ENCODE data around the gene PAQR3.
A peak's percentile ranks its signal among the peaks of the same experiment; 100 is the strongest.

PAQR3 gene

DNA sequence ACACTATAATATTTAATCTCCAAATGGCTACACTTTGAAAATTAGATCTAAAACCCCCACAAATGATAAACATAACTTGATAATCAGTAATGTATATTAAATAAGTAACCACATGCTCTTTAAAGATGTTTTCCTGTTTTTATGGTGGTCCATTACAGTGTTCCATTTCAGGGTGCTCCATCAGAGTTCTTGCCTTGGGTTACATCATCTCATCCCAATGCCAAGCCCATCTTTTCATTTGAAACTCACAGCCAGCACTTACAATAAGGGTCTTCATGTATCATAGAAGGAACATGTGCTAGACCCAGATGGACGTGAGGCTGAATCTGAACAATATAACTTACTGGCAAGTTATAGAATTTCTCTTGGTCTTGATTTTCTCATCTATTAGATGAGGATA is 10.5 kb upstream of the PAQR3 start:
- CTCF ChIA-PET: interaction anchor here (0.6 kb wide), 1 partner anchor 1084 kb away, joined by 3 read pairs; no protein-coding TSS in a partner anchor
- Histone ChIP-seq H3K4me3 (ENCODE audit: control insufficient read depth in 1 of 7, extremely low read depth in 1 of 7, insufficient read depth in 4 of 7, low read depth in 2 of 7, low read length in 6 of 7) (no peak overlapping the region), H3K36me3 (ENCODE audit: control insufficient read depth in 4 of 4, insufficient read depth in 4 of 4, low read length in 3 of 4) (no peaks in the 10 kb centered on the region), H3K27me3 (replicated peaks in 2 of 5; ENCODE audit: control insufficient read depth in 4 of 5, insufficient read depth in 5 of 5, low read length in 4 of 5) (no peaks in the 10 kb centered on the region), H3K4me1 (ENCODE audit: control extremely low read depth in 1 of 4, control insufficient read depth in 4 of 4, insufficient read depth in 4 of 4, low read length in 3 of 4) (peaks cover 0 to 2% (median 0%) of the 10 kb centered on the region in 4 experiments), H3K9me3 (ENCODE audit: control extremely low read depth in 1 of 5, control insufficient read depth in 4 of 5, insufficient read depth in 2 of 5, low read depth in 1 of 5, low read length in 4 of 5) (peaks cover 0 to 3% (median 3%) of the 10 kb centered on the region in 5 experiments), H3K27ac (ENCODE audit: insufficient read depth in 1 of 2, low read depth in 1 of 2, low read length in 2 of 2, poor library complexity in 1 of 2, severe bottlenecking in 2 of 2) (no peak overlapping the region)
- WGBS (ENCODE audit: insufficient coverage): 100% methylated on average over 1 of the region's 1 CpG
- no peak for DNase-seq
- POLR2A ChIA-PET: no interaction called here

DNA sequence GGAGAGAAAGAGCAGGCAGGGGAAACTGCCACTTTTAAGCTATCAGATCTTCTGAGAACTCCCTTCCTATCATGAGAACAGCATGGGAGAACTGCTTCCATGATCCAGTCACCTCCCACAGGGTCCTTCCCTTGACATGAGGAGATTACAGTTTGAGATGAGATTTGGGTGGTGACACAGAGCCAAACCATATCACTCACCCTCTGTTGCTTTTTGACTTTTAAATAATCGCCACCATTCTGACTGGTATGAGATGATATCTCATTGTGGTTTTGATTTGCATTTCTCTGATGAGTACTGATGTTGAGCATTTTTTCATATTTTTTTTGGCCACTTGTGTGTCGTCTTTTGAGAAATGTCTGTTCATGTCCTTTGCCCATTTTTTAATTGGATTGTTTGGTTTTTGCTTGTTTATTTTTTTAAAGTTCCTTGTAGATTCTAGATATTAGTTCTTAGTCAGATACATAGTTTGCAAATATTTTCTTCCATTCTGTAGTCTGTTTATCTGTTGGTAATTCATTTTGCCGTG is 6.5 kb upstream of the PAQR3 start:
- H3K9me3 ChIP-seq (ENCODE audit: control extremely low read depth in 1 of 5, control insufficient read depth in 4 of 5, insufficient read depth in 2 of 5, low read depth in 1 of 5, low read length in 4 of 5): peaks cover 0 to 3% (median 3%) of the 10 kb centered on the region in 5 experiments
- ChIA-PET POLR2A (no interaction called here), CTCF (interaction anchor here (2.1 kb wide), 1 partner anchor 8 kb away, joined by 5 read pairs; no protein-coding TSS in a partner anchor)
- DNase-seq: no peak
- no peaks in the 10 kb centered on the region for H3K4me1 ChIP-seq (ENCODE audit: control extremely low read depth in 1 of 4, control insufficient read depth in 4 of 4, insufficient read depth in 4 of 4, low read length in 3 of 4)
- H3K27me3 ChIP-seq (replicated peaks in 2 of 5; ENCODE audit: control insufficient read depth in 4 of 5, insufficient read depth in 5 of 5, low read length in 4 of 5): no peaks in the 10 kb centered on the region
- H3K4me3 ChIP-seq (ENCODE audit: control insufficient read depth in 1 of 7, extremely low read depth in 1 of 7, insufficient read depth in 4 of 7, low read depth in 2 of 7, low read length in 6 of 7): no peak overlapping the region
- no peak overlapping the region for H3K27ac ChIP-seq (ENCODE audit: insufficient read depth in 1 of 2, low read depth in 1 of 2, low read length in 2 of 2, poor library complexity in 1 of 2, severe bottlenecking in 2 of 2)
- no peaks in the 10 kb centered on the region for H3K36me3 ChIP-seq (ENCODE audit: control insufficient read depth in 4 of 4, insufficient read depth in 4 of 4, low read length in 3 of 4)
- no CpG with 5 or more reads among the region's 3 CpGs for WGBS (ENCODE audit: insufficient coverage)

DNA sequence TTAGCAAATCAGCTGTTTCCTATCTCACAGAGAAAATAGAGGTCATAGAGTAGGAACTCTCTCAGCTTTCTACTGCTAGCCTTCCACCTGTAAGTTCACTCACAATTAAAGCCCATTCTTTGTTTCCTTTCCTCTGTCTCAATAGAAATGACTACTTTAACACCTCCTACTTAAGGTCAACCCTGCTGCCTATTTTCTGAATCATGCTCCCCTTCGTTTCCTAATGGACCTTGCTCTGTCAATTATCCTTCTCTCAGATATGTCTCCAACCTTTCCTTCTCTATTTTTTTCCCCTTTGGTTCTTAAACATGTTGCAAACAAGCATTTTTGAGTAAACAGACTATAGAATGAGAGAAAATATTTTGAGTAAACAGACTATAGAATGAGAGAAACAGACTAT is 5.1 kb upstream of the PAQR3 start:
- no peaks in the 10 kb centered on the region for H3K27me3 ChIP-seq (replicated peaks in 2 of 5; ENCODE audit: control insufficient read depth in 4 of 5, insufficient read depth in 5 of 5, low read length in 4 of 5)
- H3K9me3 ChIP-seq (ENCODE audit: control extremely low read depth in 1 of 5, control insufficient read depth in 4 of 5, insufficient read depth in 2 of 5, low read depth in 1 of 5, low read length in 4 of 5): peaks cover 0 to 3% (median 3%) of the 10 kb centered on the region in 5 experiments
- peaks cover 6 to 9% (median 8%) of the 10 kb centered on the region in 4 experiments for H3K4me1 ChIP-seq (ENCODE audit: control extremely low read depth in 1 of 4, control insufficient read depth in 4 of 4, insufficient read depth in 4 of 4, low read length in 3 of 4)
- H3K4me3 ChIP-seq (ENCODE audit: control insufficient read depth in 1 of 7, extremely low read depth in 1 of 7, insufficient read depth in 4 of 7, low read depth in 2 of 7, low read length in 6 of 7): no peak overlapping the region
- no peak for DNase-seq
- ChIA-PET CTCF (interaction anchor here (1.8 to 2.1 kb wide), 2 partner anchors 8 to 9 kb away, joined by 5 to 8 read pairs; no protein-coding TSS in a partner anchor), POLR2A (no interaction called here)
- 86% methylated on average over 1 of the region's 1 CpG for WGBS (ENCODE audit: insufficient coverage)
- no peak overlapping the region for H3K27ac ChIP-seq (ENCODE audit: insufficient read depth in 1 of 2, low read depth in 1 of 2, low read length in 2 of 2, poor library complexity in 1 of 2, severe bottlenecking in 2 of 2)
- H3K36me3 ChIP-seq (ENCODE audit: control insufficient read depth in 4 of 4, insufficient read depth in 4 of 4, low read length in 3 of 4): no peaks in the 10 kb centered on the region

DNA sequence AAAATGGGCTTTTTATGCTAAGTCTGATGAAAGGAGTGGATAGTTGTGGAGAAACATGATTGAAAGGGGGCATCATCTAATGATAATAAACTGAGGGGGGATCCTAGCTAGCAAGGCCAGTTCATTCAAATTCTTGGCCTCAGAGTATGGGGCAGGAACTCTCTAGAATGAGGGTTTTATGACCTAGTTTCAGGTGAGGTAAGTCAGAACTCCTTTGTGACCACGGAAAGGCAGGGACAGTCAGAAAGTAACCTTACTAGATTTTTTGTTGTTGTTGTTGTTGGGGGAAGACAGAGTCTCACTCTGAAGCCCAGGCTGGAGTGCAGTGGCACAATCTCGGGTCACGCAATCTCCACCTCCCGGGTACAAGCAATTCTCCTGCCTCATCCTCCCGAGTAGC is 1.5 kb upstream of the PAQR3 start:
- ChIA-PET CTCF (interaction anchor here (1.9 kb wide), 1 partner anchor 12 kb away, joined by 6 read pairs; no protein-coding TSS in a partner anchor), POLR2A (no interaction called here)
- Histone ChIP-seq H3K27ac (ENCODE audit: insufficient read depth in 1 of 2, low read depth in 1 of 2, low read length in 2 of 2, poor library complexity in 1 of 2, severe bottlenecking in 2 of 2) (no peak overlapping the region), H3K9me3 (ENCODE audit: control extremely low read depth in 1 of 5, control insufficient read depth in 4 of 5, insufficient read depth in 2 of 5, low read depth in 1 of 5, low read length in 4 of 5) (no peaks in the 10 kb centered on the region), H3K4me1 (ENCODE audit: control extremely low read depth in 1 of 4, control insufficient read depth in 4 of 4, insufficient read depth in 4 of 4, low read length in 3 of 4) (peaks cover 9 to 21% (median 15%) of the 10 kb centered on the region in 4 experiments), H3K27me3 (replicated peaks in 2 of 5; ENCODE audit: control insufficient read depth in 4 of 5, insufficient read depth in 5 of 5, low read length in 4 of 5) (no peaks in the 10 kb centered on the region), H3K36me3 (ENCODE audit: control insufficient read depth in 4 of 4, insufficient read depth in 4 of 4, low read length in 3 of 4) (peaks cover 0 to under 1% (median 0%) of the 10 kb centered on the region in 4 experiments), H3K4me3 (ENCODE audit: control insufficient read depth in 1 of 7, extremely low read depth in 1 of 7, insufficient read depth in 4 of 7, low read depth in 2 of 7, low read length in 6 of 7) (no peak overlapping the region)
- no peak for DNase-seq
- WGBS (ENCODE audit: insufficient coverage): 96% methylated on average over 4 of the region's 5 CpGs

DNA sequence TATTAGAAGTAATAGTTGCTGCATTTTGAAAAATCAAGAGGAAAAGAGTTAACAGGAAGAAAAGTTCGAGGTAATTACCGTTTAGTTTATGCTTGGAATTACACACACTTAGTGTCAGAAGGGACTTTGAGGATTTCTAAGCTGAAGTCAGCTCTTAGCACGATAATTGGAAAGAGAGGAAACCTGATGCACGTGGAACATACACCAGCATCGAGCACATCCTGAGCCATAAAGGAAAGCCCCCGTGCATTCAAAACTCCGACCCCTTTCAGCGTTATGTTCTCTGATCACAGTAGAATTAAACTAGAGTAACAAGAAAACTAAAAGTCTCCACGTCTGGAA is 400 bp upstream of the PAQR3 start:
- H3K27ac ChIP-seq (ENCODE audit: insufficient read depth in 1 of 2, low read depth in 1 of 2, low read length in 2 of 2, poor library complexity in 1 of 2, severe bottlenecking in 2 of 2): peak overlapping the region in 1 of 2 experiments; percentile 69
- no peaks in the 10 kb centered on the region for H3K9me3 ChIP-seq (ENCODE audit: control extremely low read depth in 1 of 5, control insufficient read depth in 4 of 5, insufficient read depth in 2 of 5, low read depth in 1 of 5, low read length in 4 of 5)
- no peaks in the 10 kb centered on the region for H3K27me3 ChIP-seq (replicated peaks in 2 of 5; ENCODE audit: control insufficient read depth in 4 of 5, insufficient read depth in 5 of 5, low read length in 4 of 5)
- peaks cover 0 to 3% (median 0%) of the 10 kb centered on the region in 4 experiments for H3K36me3 ChIP-seq (ENCODE audit: control insufficient read depth in 4 of 4, insufficient read depth in 4 of 4, low read length in 3 of 4)
- ChIA-PET CTCF (interaction anchor here (1.2 to 2.7 kb wide), 4 partner anchors 9 to 13 kb away, joined by 3 to 7 read pairs (median 6); no protein-coding TSS in a partner anchor), POLR2A (no interaction called here)
- H3K4me3 ChIP-seq (ENCODE audit: control insufficient read depth in 1 of 7, extremely low read depth in 1 of 7, insufficient read depth in 4 of 7, low read depth in 2 of 7, low read length in 6 of 7): peak overlapping the region in 6 of 7 experiments; percentile 75 to 99 (median 92)
- peaks cover 9 to 21% (median 15%) of the 10 kb centered on the region in 4 experiments for H3K4me1 ChIP-seq (ENCODE audit: control extremely low read depth in 1 of 4, control insufficient read depth in 4 of 4, insufficient read depth in 4 of 4, low read length in 3 of 4)
- DNase-seq: peak in 1 of 3 donors; percentile 50
- WGBS (ENCODE audit: insufficient coverage): 0% methylated on average over 4 of the region's 9 CpGs

DNA sequence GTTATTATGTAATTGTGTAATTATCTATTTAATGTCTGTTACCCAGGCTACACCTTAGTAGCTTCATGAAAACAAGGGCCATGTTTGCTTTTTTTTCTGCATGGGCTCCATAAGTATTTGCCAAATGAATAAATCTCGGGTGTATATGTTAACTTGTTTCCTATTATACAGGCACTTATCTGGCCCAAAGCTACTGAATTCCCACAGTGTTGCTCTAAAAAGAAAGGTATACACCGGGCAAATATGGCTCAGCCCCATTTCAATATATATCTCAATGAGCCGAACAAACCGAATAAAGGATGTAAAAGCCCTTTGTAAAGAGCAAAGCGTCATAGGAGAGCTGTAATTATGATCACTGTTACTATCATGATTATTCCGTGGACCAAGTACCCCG is 767 bp downstream of the PAQR3 start:
- no peaks in the 10 kb centered on the region for H3K9me3 ChIP-seq (ENCODE audit: control extremely low read depth in 1 of 5, control insufficient read depth in 4 of 5, insufficient read depth in 2 of 5, low read depth in 1 of 5, low read length in 4 of 5)
- H3K4me1 ChIP-seq (ENCODE audit: control extremely low read depth in 1 of 4, control insufficient read depth in 4 of 4, insufficient read depth in 4 of 4, low read length in 3 of 4): peaks cover 9 to 21% (median 15%) of the 10 kb centered on the region in 4 experiments
- H3K27me3 ChIP-seq (replicated peaks in 2 of 5; ENCODE audit: control insufficient read depth in 4 of 5, insufficient read depth in 5 of 5, low read length in 4 of 5): no peaks in the 10 kb centered on the region
- DNase-seq: peak in 2 of 3 donors; percentile 17 to 24
- ChIA-PET POLR2A (no interaction called here), CTCF (interaction anchor here (2.0 to 2.7 kb wide), 2 partner anchors 11 to 13 kb away, joined by 6 to 7 read pairs; no protein-coding TSS in a partner anchor)
- H3K27ac ChIP-seq (ENCODE audit: insufficient read depth in 1 of 2, low read depth in 1 of 2, low read length in 2 of 2, poor library complexity in 1 of 2, severe bottlenecking in 2 of 2): peak overlapping the region in 1 of 2 experiments; percentile 69
- H3K36me3 ChIP-seq (ENCODE audit: control insufficient read depth in 4 of 4, insufficient read depth in 4 of 4, low read length in 3 of 4): peaks cover 0 to 5% (median 0%) of the 10 kb centered on the region in 4 experiments
- H3K4me3 ChIP-seq (ENCODE audit: control insufficient read depth in 1 of 7, extremely low read depth in 1 of 7, insufficient read depth in 4 of 7, low read depth in 2 of 7, low read length in 6 of 7): peak overlapping the region; percentile 72 to 99 (median 91)
- 0% methylated on average over 2 of the region's 7 CpGs for WGBS (ENCODE audit: insufficient coverage)

DNA sequence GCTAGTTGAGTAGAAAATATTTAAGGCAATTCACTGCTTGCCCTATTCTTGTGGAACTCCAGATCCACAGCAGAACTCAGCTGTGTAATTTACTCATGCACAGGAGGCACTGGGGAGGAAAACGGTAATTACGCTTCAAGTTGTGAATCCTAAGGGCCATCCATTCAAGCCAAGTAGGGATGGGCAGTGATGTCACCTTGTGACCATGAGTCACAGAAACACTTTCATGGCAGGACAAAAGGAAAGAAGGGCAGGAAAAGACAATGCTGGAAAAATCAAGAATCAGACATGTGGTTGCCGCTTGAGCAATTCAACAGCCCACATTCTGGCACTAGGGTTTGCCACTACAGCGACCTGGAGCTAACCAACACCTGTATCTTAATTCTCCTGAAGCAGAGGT is 1.4 kb downstream of the PAQR3 start:
- no peak overlapping the region for H3K27ac ChIP-seq (ENCODE audit: insufficient read depth in 1 of 2, low read depth in 1 of 2, low read length in 2 of 2, poor library complexity in 1 of 2, severe bottlenecking in 2 of 2)
- DNase-seq: no peak
- POLR2A ChIA-PET: no interaction called here
- peaks cover 9 to 21% (median 15%) of the 10 kb centered on the region in 4 experiments for H3K4me1 ChIP-seq (ENCODE audit: control extremely low read depth in 1 of 4, control insufficient read depth in 4 of 4, insufficient read depth in 4 of 4, low read length in 3 of 4)
- peak overlapping the region in 2 of 7 experiments; percentile 96 to 99 for H3K4me3 ChIP-seq (ENCODE audit: control insufficient read depth in 1 of 7, extremely low read depth in 1 of 7, insufficient read depth in 4 of 7, low read depth in 2 of 7, low read length in 6 of 7)
- H3K27me3 ChIP-seq (replicated peaks in 2 of 5; ENCODE audit: control insufficient read depth in 4 of 5, insufficient read depth in 5 of 5, low read length in 4 of 5): no peaks in the 10 kb centered on the region
- H3K36me3 ChIP-seq (ENCODE audit: control insufficient read depth in 4 of 4, insufficient read depth in 4 of 4, low read length in 3 of 4): peaks cover 0 to 9% (median 0%) of the 10 kb centered on the region in 4 experiments
- CTCF ChIA-PET: interaction anchor here (1.0 to 2.7 kb wide), 3 partner anchors 11 to 16 kb away, joined by 3 to 7 read pairs (median 6); no protein-coding TSS in a partner anchor
- WGBS (ENCODE audit: insufficient coverage): 100% methylated on average over 2 of the region's 4 CpGs
- H3K9me3 ChIP-seq (ENCODE audit: control extremely low read depth in 1 of 5, control insufficient read depth in 4 of 5, insufficient read depth in 2 of 5, low read depth in 1 of 5, low read length in 4 of 5): no peaks in the 10 kb centered on the region

Data from common myeloid progenitor, CD34-positive (primary cell).